ENCODE measurements around the gene HBS1L.

Gene HBS1L

GRCh38 chr6:135013211-135013610, 41.4 kb downstream of the HBS1L start:
- no peaks in the 10 kb centered on the region for H3K9me3 ChIP-seq (ENCODE audit: insufficient read depth, low read length, severe bottlenecking)
- H3K27ac ChIP-seq (ENCODE audit: low read length): peak overlapping the region; percentile 82
- peak overlapping the region in 1 of 2 experiments; percentile 50; a peak in 2 of 4 replicates for H3K4me3 ChIP-seq (ENCODE audit: low read depth in 1 of 2, low read length in 2 of 2)
- TF ChIP-seq EZH2 (IDR thresholded peaks at IDR 0.05; ENCODE audit: borderline replicate concordance, low read depth, low read length, severe bottlenecking) (no peak), CTCF (IDR thresholded peaks at IDR 0.05; ENCODE audit: borderline replicate concordance, extremely low read depth, low read length, poor library complexity, severe bottlenecking) (no peak)
- peak overlapping the region; percentile 48; the same call in 1 of the 2 replicates for H3K9ac ChIP-seq (ENCODE audit: low read depth, low read length)
- peaks cover 58% of the 10 kb centered on the region for H3K79me2 ChIP-seq (ENCODE audit: insufficient read depth, low read length)
- no peak for ATAC-seq (ENCODE audit: insufficient read depth, low read depth)
- no peak overlapping the region for H2AFZ ChIP-seq (ENCODE audit: low read depth, low read length)
- H4K20me1 ChIP-seq (ENCODE audit: insufficient read depth, low read length): no peaks in the 10 kb centered on the region
- H3K36me3 ChIP-seq (ENCODE audit: insufficient read depth, low read length): peaks cover 4% of the 10 kb centered on the region; the same call in 1 of the 2 replicates
- H3K4me1 ChIP-seq (ENCODE audit: insufficient read depth, low read length): peaks cover 36% of the 10 kb centered on the region
- DNase-seq: no peak
- H3K27me3 ChIP-seq (ENCODE audit: insufficient read depth, low read length, poor library complexity): no peaks in the 10 kb centered on the region
- H3K4me2 ChIP-seq (ENCODE audit: insufficient read depth, low read length): peak overlapping the region; percentile 72

- H4K20me1 ChIP-seq (ENCODE audit: insufficient read depth, low read length): no peaks in the 10 kb centered on the region
- TF ChIP-seq CTCF (IDR thresholded peaks at IDR 0.05; ENCODE audit: borderline replicate concordance, extremely low read depth, low read length, poor library complexity, severe bottlenecking) (no peak), EZH2 (IDR thresholded peaks at IDR 0.05; ENCODE audit: borderline replicate concordance, low read depth, low read length, severe bottlenecking) (no peak)
- no peaks in the 10 kb centered on the region for H3K9me3 ChIP-seq (ENCODE audit: insufficient read depth, low read length, severe bottlenecking)
- peaks cover 53% of the 10 kb centered on the region for H3K79me2 ChIP-seq (ENCODE audit: insufficient read depth, low read length)
- no peaks in the 10 kb centered on the region for H3K27me3 ChIP-seq (ENCODE audit: insufficient read depth, low read length, poor library complexity)
- H3K9ac ChIP-seq (ENCODE audit: low read depth, low read length): no peak overlapping the region; the same call in 1 of the 2 replicates
- H3K27ac ChIP-seq (ENCODE audit: low read length): peak overlapping the region; percentile 82
- H2AFZ ChIP-seq (ENCODE audit: low read depth, low read length): no peak overlapping the region
- H3K4me3 ChIP-seq (ENCODE audit: low read depth in 1 of 2, low read length in 2 of 2): no peak overlapping the region
- ATAC-seq (ENCODE audit: insufficient read depth, low read depth) (no peak), DNase-seq (no peak)
- H3K4me2 ChIP-seq (ENCODE audit: insufficient read depth, low read length): peak overlapping the region; percentile 72; the same call in 1 of the 2 replicates
- H3K36me3 ChIP-seq (ENCODE audit: insufficient read depth, low read length): peaks cover 4% of the 10 kb centered on the region; the same call in 1 of the 2 replicates
- H3K4me1 ChIP-seq (ENCODE audit: insufficient read depth, low read length): peaks cover 36% of the 10 kb centered on the region
Observed at GRCh38 chr6:135012764-135013163, 41.9 kb downstream of the HBS1L start.

- Histone ChIP-seq H3K79me2 (ENCODE audit: insufficient read depth, low read length) (peaks cover 53% of the 10 kb centered on the region), H3K4me3 (ENCODE audit: low read depth in 1 of 2, low read length in 2 of 2) (no peak overlapping the region), H3K36me3 (ENCODE audit: insufficient read depth, low read length) (peaks cover 4% of the 10 kb centered on the region; the same call in 1 of the 2 replicates), H3K27ac (ENCODE audit: low read length) (0 out of 2 replicates have a peak overlapping the region, but pooled peaks have one; percentile 82), H3K27me3 (ENCODE audit: insufficient read depth, low read length, poor library complexity) (no peaks in the 10 kb centered on the region), H2AFZ (ENCODE audit: low read depth, low read length) (no peak overlapping the region), H3K9ac (ENCODE audit: low read depth, low read length) (no peak overlapping the region), H4K20me1 (ENCODE audit: insufficient read depth, low read length) (no peaks in the 10 kb centered on the region), H3K4me2 (ENCODE audit: insufficient read depth, low read length) (no peak overlapping the region), H3K9me3 (ENCODE audit: insufficient read depth, low read length, severe bottlenecking) (no peaks in the 10 kb centered on the region), H3K4me1 (ENCODE audit: insufficient read depth, low read length) (peaks cover 36% of the 10 kb centered on the region)
- ATAC-seq (ENCODE audit: insufficient read depth, low read depth) (no peak), DNase-seq (no peak)
- no peak for TF ChIP-seq EZH2 (IDR thresholded peaks at IDR 0.05; ENCODE audit: borderline replicate concordance, low read depth, low read length, severe bottlenecking)
- TF ChIP-seq CTCF (IDR thresholded peaks at IDR 0.05; ENCODE audit: borderline replicate concordance, extremely low read depth, low read length, poor library complexity, severe bottlenecking): no peak
Observed at GRCh38 chr6:135012349-135012748, 42.3 kb downstream of the HBS1L start.

All from DND-41 (cell line).